Nephron (organoid): ENCODE results near the gene MAP4K2.
"Not testable (repeated sequence)": the region's sequence is repeated elsewhere in the genome, so short reads cannot be mapped to it uniquely, and the experiment has no call there.

ENCODE experiments used
- H3K27ac Mint-ChIP-seq, 3 experiments: 2 replicates each; pipeline ENCODE4 v1.8.0; 2020; ENCODE audit warnings: mixed read lengths in 3 of 3, mild to moderate bottlenecking in 2 of 3, moderate library complexity in 1 of 3
- H3K27me3 Mint-ChIP-seq: 2 replicates; pipeline ENCODE4 v1.8.0; 2021; ENCODE audit warnings: low read depth, mild to moderate bottlenecking, moderate library complexity, mixed read lengths
- H3K36me3 Mint-ChIP-seq: 2 replicates; pipeline ENCODE4 v1.8.0; 2020; ENCODE audit warnings: low read depth, mixed read lengths
- H3K4me1 Mint-ChIP-seq: 2 replicates; pipeline ENCODE4 v1.8.0; 2020; ENCODE audit warnings: mixed read lengths
- H3K4me3 Mint-ChIP-seq, 3 experiments: 2 replicates each; pipeline ENCODE4 v1.8.0; 2020; ENCODE audit warnings: mild to moderate bottlenecking in 3 of 3, mixed read lengths in 3 of 3, moderate library complexity in 2 of 3
- H3K9me3 Mint-ChIP-seq: 2 replicates; pipeline ENCODE4 v1.8.0; 2020; ENCODE audit warnings: mixed read lengths
- TF ChIP-seq, protein P1 (sequence below), 3 experiments: fragments of 200-600 bp; sonication (generic); IDR thresholded peaks; one replicate each; pipeline ENCODE4 v1.5.0; 2021; ENCODE audit warnings: antibody characterized with exemption in 3 of 3; ENCODE audit not compliant: unreplicated experiment in 3 of 3

The MAP4K2 gene

DNA sequence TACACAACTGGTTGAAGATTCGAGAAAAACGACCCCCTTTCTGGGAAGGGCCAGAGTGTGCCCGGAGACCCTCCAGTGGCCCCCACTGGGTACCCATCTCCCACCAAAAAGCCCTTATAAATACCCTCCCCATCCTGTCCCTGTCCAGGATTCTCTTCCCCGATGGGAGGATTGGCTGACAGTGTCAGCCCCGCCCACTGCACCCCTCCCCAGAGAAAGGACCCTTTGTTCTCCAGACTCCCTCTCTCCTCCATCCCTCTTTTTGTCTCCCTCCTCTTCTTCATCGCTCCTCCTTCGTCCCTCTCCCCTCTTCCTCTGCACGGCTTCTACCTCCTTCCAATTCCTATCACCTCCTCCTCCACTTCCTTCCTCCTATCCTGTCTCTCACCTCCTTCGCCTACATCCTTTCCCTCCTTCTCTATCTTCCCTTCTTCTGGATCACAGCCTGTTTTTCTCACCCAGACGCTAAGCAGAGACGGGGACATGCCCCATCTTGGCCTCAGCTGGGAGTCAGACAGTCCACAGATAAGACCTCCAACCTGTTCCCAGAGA lies 20.6 kb upstream of the MAP4K2 start:
- H3K27me3 Mint-ChIP-seq: peaks cover 5% of the 10 kb centered on the region
- no peak overlapping the region for H3K4me3 Mint-ChIP-seq
- TF ChIP-seq, protein P1, sequence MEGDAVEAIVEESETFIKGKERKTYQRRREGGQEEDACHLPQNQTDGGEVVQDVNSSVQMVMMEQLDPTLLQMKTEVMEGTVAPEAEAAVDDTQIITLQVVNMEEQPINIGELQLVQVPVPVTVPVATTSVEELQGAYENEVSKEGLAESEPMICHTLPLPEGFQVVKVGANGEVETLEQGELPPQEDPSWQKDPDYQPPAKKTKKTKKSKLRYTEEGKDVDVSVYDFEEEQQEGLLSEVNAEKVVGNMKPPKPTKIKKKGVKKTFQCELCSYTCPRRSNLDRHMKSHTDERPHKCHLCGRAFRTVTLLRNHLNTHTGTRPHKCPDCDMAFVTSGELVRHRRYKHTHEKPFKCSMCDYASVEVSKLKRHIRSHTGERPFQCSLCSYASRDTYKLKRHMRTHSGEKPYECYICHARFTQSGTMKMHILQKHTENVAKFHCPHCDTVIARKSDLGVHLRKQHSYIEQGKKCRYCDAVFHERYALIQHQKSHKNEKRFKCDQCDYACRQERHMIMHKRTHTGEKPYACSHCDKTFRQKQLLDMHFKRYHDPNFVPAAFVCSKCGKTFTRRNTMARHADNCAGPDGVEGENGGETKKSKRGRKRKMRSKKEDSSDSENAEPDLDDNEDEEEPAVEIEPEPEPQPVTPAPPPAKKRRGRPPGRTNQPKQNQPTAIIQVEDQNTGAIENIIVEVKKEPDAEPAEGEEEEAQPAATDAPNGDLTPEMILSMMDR (IDR thresholded peaks at IDR 0.05; ENCODE audit: unreplicated experiment in 3 of 3): no peak
- no peaks in the 10 kb centered on the region for H3K4me1 Mint-ChIP-seq
- H3K36me3 Mint-ChIP-seq: peaks cover 4% of the 10 kb centered on the region
- H3K27ac Mint-ChIP-seq: no peak overlapping the region
- H3K9me3 Mint-ChIP-seq: no peaks in the 10 kb centered on the region

DNA sequence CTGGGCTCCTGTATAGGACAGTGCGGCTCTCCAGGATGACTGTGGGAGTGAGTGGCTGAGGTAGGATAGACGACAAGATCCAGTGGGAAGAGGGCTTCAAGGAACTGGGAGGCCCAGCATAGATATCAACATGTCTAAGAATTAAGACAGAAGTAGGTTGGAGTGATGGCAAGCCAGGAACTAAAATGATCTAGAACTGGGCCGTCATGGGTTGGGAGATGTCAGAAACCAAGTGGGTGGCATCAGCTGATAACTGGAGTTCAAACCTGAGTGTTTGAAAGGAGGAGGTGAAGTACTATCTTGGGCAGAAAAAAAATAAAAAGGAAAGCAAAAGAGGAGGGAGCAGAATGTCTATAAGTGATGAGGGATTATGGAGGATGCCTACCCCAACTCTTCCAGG lies 14.5 kb upstream of the MAP4K2 start:
- Mint-ChIP-seq H3K36me3 (no peaks in the 10 kb centered on the region), H3K27me3 (no peaks in the 10 kb centered on the region), H3K4me3 (no peak overlapping the region), H3K4me1 (no peaks in the 10 kb centered on the region), H3K9me3 (no peaks in the 10 kb centered on the region), H3K27ac (no peak overlapping the region)
- TF ChIP-seq, protein P1 (IDR thresholded peaks at IDR 0.05; ENCODE audit: unreplicated experiment in 3 of 3): no peak

DNA sequence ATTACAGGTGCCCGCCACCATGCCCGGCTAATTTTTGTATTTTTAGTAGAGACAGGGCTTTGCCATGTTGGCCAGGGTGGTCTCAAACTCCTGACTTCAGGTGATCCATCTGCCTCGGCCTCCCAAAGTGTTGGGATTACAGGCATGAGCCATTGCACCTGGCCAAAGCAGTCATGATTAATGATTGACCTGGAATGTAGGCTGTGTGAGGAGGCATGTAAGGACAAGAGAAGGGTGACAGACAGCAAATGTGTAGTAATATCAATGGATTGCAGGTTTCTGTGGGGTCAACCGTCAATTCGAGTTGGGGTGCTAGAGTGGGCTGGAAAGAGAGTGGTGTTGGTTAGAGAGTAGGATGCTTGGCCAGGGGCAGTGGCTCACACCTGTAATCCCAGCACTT lies 12.4 kb upstream of the MAP4K2 start:
- H3K9me3 Mint-ChIP-seq, H3K36me3 Mint-ChIP-seq, H3K27me3 Mint-ChIP-seq, H3K4me1 Mint-ChIP-seq, H3K27ac Mint-ChIP-seq, H3K4me3 Mint-ChIP-seq: not testable (repeated sequence)

DNA sequence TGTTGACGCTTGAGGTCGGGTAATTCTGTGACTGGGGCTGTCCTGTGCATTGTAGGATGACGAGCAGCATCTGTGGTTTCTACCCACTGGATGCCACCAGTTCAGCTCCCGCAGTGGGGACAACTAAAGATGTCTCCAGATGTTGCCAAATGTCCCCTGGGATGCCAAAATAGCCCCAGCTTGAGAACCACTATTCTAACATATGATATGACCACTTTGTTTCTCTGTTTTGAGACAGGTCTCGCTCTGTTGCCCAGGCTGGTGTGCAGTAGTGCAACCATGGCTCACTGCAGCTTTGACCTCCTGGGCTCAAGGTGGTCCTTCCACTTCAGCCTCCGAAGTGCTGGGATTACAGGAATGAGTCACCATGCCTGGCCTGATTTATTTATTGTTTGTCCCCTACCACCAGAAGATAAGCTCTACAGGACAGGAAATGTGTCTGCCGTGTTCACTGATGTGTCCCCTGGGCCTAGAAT lies 11.7 kb upstream of the MAP4K2 start:
- Mint-ChIP-seq H3K27ac (no peak overlapping the region), H3K4me1 (peaks cover 7% of the 10 kb centered on the region), H3K27me3 (no peaks in the 10 kb centered on the region), H3K4me3 (no peak overlapping the region), H3K9me3 (no peaks in the 10 kb centered on the region), H3K36me3 (no peaks in the 10 kb centered on the region)
- TF ChIP-seq, protein P1 (IDR thresholded peaks at IDR 0.05; ENCODE audit: unreplicated experiment in 3 of 3): no peak

DNA sequence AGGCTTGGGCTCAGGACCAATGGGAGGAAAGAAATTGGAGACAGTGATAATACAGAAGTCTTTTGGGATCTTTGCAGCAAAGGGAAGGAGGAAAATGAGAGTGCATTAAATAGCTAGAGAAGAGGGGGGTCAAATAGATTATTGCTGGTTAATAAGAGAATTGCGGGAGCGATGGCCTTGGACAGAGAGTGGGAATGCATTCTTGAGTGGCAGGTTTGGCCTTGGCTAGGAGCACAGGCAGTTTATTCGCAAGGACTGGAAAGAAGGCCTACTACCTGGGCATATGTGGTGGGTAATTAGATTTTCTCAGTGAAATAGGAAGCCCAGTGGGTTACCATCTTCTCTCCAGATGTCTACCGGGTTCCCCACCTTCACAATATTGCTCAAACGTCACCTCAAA lies 10.8 kb upstream of the MAP4K2 start:
- Mint-ChIP-seq H3K9me3 (no peaks in the 10 kb centered on the region), H3K36me3 (no peaks in the 10 kb centered on the region), H3K4me1 (peaks cover 14% of the 10 kb centered on the region), H3K27me3 (no peaks in the 10 kb centered on the region), H3K4me3 (no peak overlapping the region), H3K27ac (no peak overlapping the region)
- TF ChIP-seq, protein P1 (IDR thresholded peaks at IDR 0.05; ENCODE audit: unreplicated experiment in 3 of 3): no peak

DNA sequence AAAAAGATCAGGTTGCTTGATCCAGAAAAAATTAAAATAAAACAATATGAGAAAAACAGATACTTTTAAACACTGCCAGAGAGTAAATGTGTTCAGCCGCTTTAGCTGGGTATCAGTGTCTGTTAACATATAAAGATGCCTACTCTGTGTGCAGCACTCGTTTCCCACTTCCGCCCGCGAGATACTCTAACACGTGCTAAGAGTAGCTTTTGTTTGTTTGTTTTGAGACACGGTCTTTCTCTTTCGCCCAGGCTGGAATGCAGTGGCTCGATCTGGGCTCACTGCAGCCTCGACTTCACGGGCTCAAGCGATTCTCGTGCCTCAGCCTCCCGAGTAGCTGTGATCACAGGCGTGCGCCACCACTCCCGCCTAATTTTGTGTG lies 7.9 kb upstream of the MAP4K2 start:
- H3K4me1 Mint-ChIP-seq: peaks cover 17% of the 10 kb centered on the region
- H3K9me3 Mint-ChIP-seq: no peaks in the 10 kb centered on the region
- TF ChIP-seq, protein P1 (IDR thresholded peaks at IDR 0.05; ENCODE audit: unreplicated experiment in 3 of 3): no peak
- H3K27ac Mint-ChIP-seq: peak overlapping the region; percentile 34 to 89 (median 83)
- peak overlapping the region; percentile 95 to 99 (median 98) for H3K4me3 Mint-ChIP-seq
- H3K27me3 Mint-ChIP-seq: no peaks in the 10 kb centered on the region
- peaks cover 12% of the 10 kb centered on the region for H3K36me3 Mint-ChIP-seq
